Measurements from ENCODE around the gene RAB8B.

The RAB8B gene

GRCh38 chr15:63238796-63239195 is 49.4 kb downstream of the RAB8B start:
- DNase-seq = no peak

- no peak for DNase-seq
Measured at GRCh38 chr15:63240109-63240508, 50.7 kb downstream of the RAB8B start.

- DNase-seq = no peak
Measured at GRCh38 chr15:63241316-63241715, 51.9 kb downstream of the RAB8B start.

GRCh38 chr15:63243101-63243500 is 53.7 kb downstream of the RAB8B start:
- no peak for DNase-seq

GRCh38 chr15:63243776-63244175 is 54.4 kb downstream of the RAB8B start:
- DNase-seq = no peak

- no peak for DNase-seq
Measured at GRCh38 chr15:63244399-63244798, 55.0 kb downstream of the RAB8B start.

- DNase-seq = no peak
Measured at GRCh38 chr15:63244976-63245645, 55.7 kb downstream of the RAB8B start.

GRCh38 chr15:63246691-63247469 is 57.5 kb downstream of the RAB8B start:
- no peak for DNase-seq

- no peak for DNase-seq
Measured at GRCh38 chr15:63250312-63250965, 61.0 kb downstream of the RAB8B start.

GRCh38 chr15:63251701-63252100 is 62.3 kb downstream of the RAB8B start:
- no peak for DNase-seq

- no peak for DNase-seq
Measured at GRCh38 chr15:63252292-63252691, 62.9 kb downstream of the RAB8B start.

GRCh38 chr15:63254991-63255390 is 65.6 kb downstream of the RAB8B start:
- DNase-seq = no peak

- DNase-seq = no peak
Measured at GRCh38 chr15:63255489-63255990, 66.1 kb downstream of the RAB8B start.

GRCh38 chr15:63256433-63257274 is 67.2 kb downstream of the RAB8B start:
- no peak for DNase-seq

GRCh38 chr15:63258658-63259057 is 69.3 kb downstream of the RAB8B start:
- no peak for DNase-seq

- no peak for DNase-seq
Measured at GRCh38 chr15:63260791-63261190, 71.4 kb downstream of the RAB8B start.

GRCh38 chr15:63261311-63261710 is 71.9 kb downstream of the RAB8B start:
- DNase-seq = no peak

GRCh38 chr15:63263519-63263918 is 74.1 kb downstream of the RAB8B start:
- no peak for DNase-seq

GRCh38 chr15:63264688-63265293 is 75.4 kb downstream of the RAB8B start:
- DNase-seq = peak; percentile 80

GRCh38 chr15:63274427-63274826 is 85.0 kb downstream of the RAB8B start:
- DNase-seq = no peak

GRCh38 chr15:63276342-63277037 is 87.1 kb downstream of the RAB8B start:
- DNase-seq = no peak
